ENCODE measurements around the gene TXNRD2. TPM values are rescaled to one million over a fixed set of nuclear protein-coding genes. Genes with fewer than 3 reads are reported as not detected.
A peak's percentile ranks its signal among the peaks of the same experiment; 100 is the strongest.
"Not testable (repeated sequence)": the region's sequence is repeated elsewhere in the genome, so short reads cannot be mapped to it uniquely, and the experiment has no call there.

TXNRD2 gene
- total RNA-seq, 4 donors from 2014 or later = 8.0 to 11.3 (median 10.4) TPM

- H3K4me1 ChIP-seq = peaks cover 0 to 9% (median 0%) of the 10 kb centered on the region in 3 donors
- no peaks in the 10 kb centered on the region for H3K27me3 ChIP-seq
- no peak for DNase-seq
- peak in 1 of 6 experiments; percentile 1 for TF ChIP-seq CTCF (IDR thresholded peaks at IDR 0.05)
- no peak for TF ChIP-seq POLR2A (IDR thresholded peaks at IDR 0.05)
- H3K27ac ChIP-seq = no peak overlapping the region
- no peak overlapping the region for H3K4me3 ChIP-seq
- intact Hi-C loops (cut with DNase I) = loop anchor here (2.0 kb wide), 1 partner anchor 179 kb away; no protein-coding TSS in a partner anchor
- WGBS, 2 donors = 25 to 88% methylated on average over 1 to 4 of the region's 4 CpGs
- no peaks in the 10 kb centered on the region for H3K9me3 ChIP-seq
- peaks cover 8 to 85% (median 10%) of the 10 kb centered on the region in 3 donors for H3K36me3 ChIP-seq
Measured at GRCh38 chr22:19910180-19910744, 31.4 kb downstream of the TXNRD2 start.

- DNase-seq = no peak
- Histone ChIP-seq H3K4me3 (no peak overlapping the region), H3K27ac (no peak overlapping the region), H3K4me1 (peaks cover 0 to 9% (median 0%) of the 10 kb centered on the region in 3 donors), H3K36me3 (peaks cover 3 to 81% (median 4%) of the 10 kb centered on the region in 3 donors), H3K27me3 (no peaks in the 10 kb centered on the region), H3K9me3 (no peaks in the 10 kb centered on the region)
- intact Hi-C loops (cut with DNase I) = loop anchor here (2.0 kb wide), 1 partner anchor 179 kb away; no protein-coding TSS in a partner anchor
- no peak for TF ChIP-seq POLR2A (IDR thresholded peaks at IDR 0.05)
- peak; percentile 81 to 94 (median 91) for TF ChIP-seq CTCF (IDR thresholded peaks at IDR 0.05)
- WGBS, 2 donors = 35 to 45% methylated on average over 4 to 6 of the region's 6 CpGs
Measured at GRCh38 chr22:19909350-19910179, 32.1 kb downstream of the TXNRD2 start.

- peaks cover 0 to 78% (median 0%) of the 10 kb centered on the region in 3 donors for H3K36me3 ChIP-seq
- DNase-seq; H3K4me1 ChIP-seq; H3K9me3 ChIP-seq; H3K4me3 ChIP-seq; H3K27ac ChIP-seq; intact Hi-C loops (cut with DNase I); H3K27me3 ChIP-seq: not testable (repeated sequence)
- WGBS, 2 donors = 100% methylated on average over 12 of the region's 16 CpGs; no CpG with 5 or more reads in 1 of the 2 donors
Measured at GRCh38 chr22:19907902-19908301, 33.7 kb downstream of the TXNRD2 start.

GRCh38 chr22:19906864-19907263 lies 34.8 kb downstream of the TXNRD2 start:
- DNase-seq, H3K4me3 ChIP-seq: not testable (repeated sequence)
- WGBS, 2 donors = 82 to 92% methylated on average over 14 to 24 of the region's 25 CpGs

GRCh38 chr22:19905347-19906276 lies 36.0 kb downstream of the TXNRD2 start:
- DNase-seq = no peak
- no peak for TF ChIP-seq CTCF (IDR thresholded peaks at IDR 0.05)
- TF ChIP-seq POLR2A (IDR thresholded peaks at IDR 0.05) = no peak
- no peak overlapping the region for H3K27ac ChIP-seq
- 78 to 86% methylated on average over 16 to 17 of the region's 22 CpGs for WGBS, 2 donors
- intact Hi-C loops (cut with DNase I) = no loop called here
- no peak overlapping the region for H3K4me3 ChIP-seq
- H3K27me3 ChIP-seq = no peaks in the 10 kb centered on the region
- peaks cover 0 to 5% (median 0%) of the 10 kb centered on the region in 3 donors for H3K4me1 ChIP-seq
- H3K9me3 ChIP-seq = no peaks in the 10 kb centered on the region
- H3K36me3 ChIP-seq = peaks cover 0 to 81% (median 0%) of the 10 kb centered on the region in 3 donors

More at GRCh38 chr22:19906864-19907263, 34.8 kb downstream of the TXNRD2 start:
- H3K9me3 ChIP-seq; H3K4me1 ChIP-seq; H3K27me3 ChIP-seq; intact Hi-C loops (cut with DNase I); H3K27ac ChIP-seq: not testable (repeated sequence)
- H3K36me3 ChIP-seq = peaks cover 0 to 81% (median 0%) of the 10 kb centered on the region in 3 donors
